Motor neuron (in vitro differentiated cells): Measurements from ENCODE around the gene HSBP1L1. TPM values are rescaled to one million over a fixed set of nuclear protein-coding genes. Genes with fewer than 3 reads are reported as not detected.
"Not testable (repeated sequence)": the region's sequence is repeated elsewhere in the genome, so short reads cannot be mapped to it uniquely, and the experiment has no call there.

ENCODE experiments used
- ATAC-seq, 8 experiments: fragments of 200-7000 bp; cut with Tn5 transposase; replicated peaks in 6 of 8; 2 replicates each; pipeline ENCODE4 v1.8.0; 2021; ENCODE audit warnings: mild to moderate bottlenecking in 8 of 8, moderate library complexity in 8 of 8
- H3K27ac ChIP-seq, 2 donors: fragments of 250-450 bp; sonication (Bioruptor Pico); 2 replicates each; pipeline ENCODE4 v1.9.0; 2021; ENCODE audit warnings: antibody characterized with exemption in 2 of 2, mild to moderate bottlenecking in 2 of 2, moderate library complexity in 1 of 2
- H3K4me1 ChIP-seq, 2 donors: fragments of 250-450 bp; sonication (Bioruptor Pico); replicated peaks in 1 of 2; 2 replicates each; pipeline ENCODE4 v1.6.1; 2021; ENCODE audit warnings: antibody characterized with exemption in 2 of 2, mild to moderate bottlenecking in 2 of 2, moderate library complexity in 1 of 2
- H3K4me3 ChIP-seq, 5 donors: fragments of 250-450 bp; sonication (Bioruptor Pico); 2 replicates each; pipeline ENCODE4 v1.9.0; 2021; ENCODE audit warnings: antibody characterized with exemption in 5 of 5, mild to moderate bottlenecking in 5 of 5, moderate library complexity in 4 of 5
- WGBS, 10 experiments: fragments of 450-650 bp; shearing (Covaris generic); methylation state at CpG; one replicate each; pipeline ENCODE4 v1.0.0; 2022; 5-methylcytosine and 5-hydroxymethylcytosine counted together
- in situ Hi-C, 9 experiments: fragments of 400-800 bp; cut with MboI; loops; one replicate each; pipeline ENCODE4 v1.15.0; 2021; ENCODE audit warnings: low sequenced_read_pairs in 9 of 9, low pct_unique_long_range_greater_than_20kb in 2 of 9; ENCODE audit not compliant: unreplicated experiment in 9 of 9
- total RNA-seq, 8 experiments: library from RNA; unstranded; fragments of 300-600 nt; gene quantifications; 2 replicates each; pipeline versions ENCODE4 v1.2.3 to v1.2.4, GENCODE V29; 2022

HSBP1L1 gene
- total RNA-seq, 8 experiments from 2014 or later = 4.3 to 29.7 (median 8.1) TPM

- ATAC-seq = no peak
- WGBS, 10 experiments = 85 to 100% (median 100%) methylated on average over 2 to 5 of the region's 5 CpGs; no CpG with 5 or more reads in 3 of the 10 experiments
- in situ Hi-C loops = no loop called here
Observed at GRCh38 chr18:79979843-79980242, 15.4 kb downstream of the HSBP1L1 start.

GRCh38 chr18:79980585-79980984 lies 16.1 kb downstream of the HSBP1L1 start:
- H3K4me3 ChIP-seq = no peak overlapping the region
- WGBS, 10 experiments = 79 to 100% (median 86%) methylated on average over 2 of the region's 13 CpGs; no CpG with 5 or more reads in 5 of the 10 experiments
- peak in 1 of 8 experiments; percentile 41 for ATAC-seq
- no peak overlapping the region for H3K27ac ChIP-seq
- H3K4me1 ChIP-seq = peaks cover 0 to 9% of the 10 kb centered on the region in 2 donors
- in situ Hi-C loops = no loop called here

More at GRCh38 chr18:79979843-79980242, 15.4 kb downstream of the HSBP1L1 start:
- H3K4me3 ChIP-seq = no peak overlapping the region
- H3K4me1 ChIP-seq = peaks cover 0 to 9% of the 10 kb centered on the region in 2 donors
- no peak overlapping the region for H3K27ac ChIP-seq

- in situ Hi-C loops = no loop called here
- ATAC-seq = peak in 7 of 8 experiments; percentile 9 to 80 (median 69)
- H3K4me3 ChIP-seq = no peak overlapping the region
- peaks cover 10 to 17% of the 10 kb centered on the region in 2 donors for H3K4me1 ChIP-seq
- 79 to 92% (median 86%) methylated on average over 1 to 6 of the region's 6 CpGs; no CpG with 5 or more reads in 4 of the 10 experiments for WGBS, 10 experiments
- H3K27ac ChIP-seq = no peak overlapping the region
Observed at GRCh38 chr18:79982736-79983135, 18.3 kb downstream of the HSBP1L1 start.

- WGBS, 10 experiments = 70 to 100% (median 96%) methylated on average over 1 to 4 of the region's 4 CpGs; no CpG with 5 or more reads in 1 of the 10 experiments
- in situ Hi-C loops = no loop called here
- ATAC-seq = no peak
- Histone ChIP-seq H3K4me3 (no peak overlapping the region), H3K4me1 (peaks cover 10 to 17% of the 10 kb centered on the region in 2 donors), H3K27ac (no peak overlapping the region)
Observed at GRCh38 chr18:79983253-79983652, 18.8 kb downstream of the HSBP1L1 start.

GRCh38 chr18:79983793-79984192 lies 19.4 kb downstream of the HSBP1L1 start:
- Histone ChIP-seq H3K27ac (no peak overlapping the region), H3K4me1 (peaks cover 10 to 17% of the 10 kb centered on the region in 2 donors), H3K4me3 (no peak overlapping the region)
- in situ Hi-C loops = no loop called here
- ATAC-seq = no peak
- WGBS, 10 experiments = 94 to 100% (median 100%) methylated on average over 1 to 7 of the region's 7 CpGs; no CpG with 5 or more reads in 2 of the 10 experiments

- Histone ChIP-seq H3K27ac (no peak overlapping the region), H3K4me1 (peaks cover 15 to 24% of the 10 kb centered on the region in 2 donors), H3K4me3 (no peak overlapping the region)
- no peak for ATAC-seq
- WGBS, 10 experiments = 85 to 95% (median 93%) methylated on average over 3 to 12 of the region's 12 CpGs; no CpG with 5 or more reads in 1 of the 10 experiments
- in situ Hi-C loops = no loop called here
Observed at GRCh38 chr18:79985172-79985571, 20.7 kb downstream of the HSBP1L1 start.

- Histone ChIP-seq H3K4me1 (peaks cover 15 to 20% of the 10 kb centered on the region in 2 donors), H3K4me3 (peak overlapping the region; percentile 66 to 98 (median 83)), H3K27ac (no peak overlapping the region)
- in situ Hi-C loops = no loop called here
- no peak for ATAC-seq
- WGBS, 10 experiments = 0 to 80% (median 20%) methylated on average over 1 to 5 of the region's 7 CpGs; no CpG with 5 or more reads in 3 of the 10 experiments
Observed at GRCh38 chr18:79986726-79987125, 22.3 kb downstream of the HSBP1L1 start.

- peaks cover 15 to 20% of the 10 kb centered on the region in 2 donors for H3K4me1 ChIP-seq
- H3K4me3 ChIP-seq = peak overlapping the region; percentile 66 to 98 (median 83)
- in situ Hi-C loops = no loop called here
- ATAC-seq = no peak
- WGBS, 10 experiments = 0 to 7% (median 0%) methylated on average over 1 to 6 of the region's 6 CpGs; no CpG with 5 or more reads in 1 of the 10 experiments
- peak overlapping the region; percentile 98 for H3K27ac ChIP-seq
Observed at GRCh38 chr18:79987566-79987965, 23.1 kb downstream of the HSBP1L1 start.

GRCh38 chr18:79988071-79988450 lies 23.6 kb downstream of the HSBP1L1 start:
- WGBS, 10 experiments = 0% methylated on average over 4 to 15 of the region's 48 CpGs; no CpG with 5 or more reads in 8 of the 10 experiments
- H3K4me1 ChIP-seq = peaks cover 15 to 18% of the 10 kb centered on the region in 2 donors
- in situ Hi-C loops = no loop called here
- H3K4me3 ChIP-seq = peak overlapping the region; percentile 66 to 98 (median 83)
- peak overlapping the region; percentile 98 for H3K27ac ChIP-seq
- ATAC-seq = peak; percentile 54 to 77 (median 75)

- in situ Hi-C loops = no loop called here
- peaks cover 14 to 15% of the 10 kb centered on the region in 2 donors for H3K4me1 ChIP-seq
- H3K4me3 ChIP-seq = peak within 1 kb of the TSS; percentile 66 to 98 (median 83)
- 0 to 10% (median 0%) methylated on average over 1 to 5 of the region's 71 CpGs; no CpG with 5 or more reads in 4 of the 10 experiments for WGBS, 10 experiments
- peak; percentile 93 to 98 (median 96) for ATAC-seq
- H3K27ac ChIP-seq = peak within 1 kb of the TSS; percentile 98
Observed at GRCh38 chr18:79988451-79989194, 24.2 kb downstream of the HSBP1L1 start, which contains the start of gene TXNL4A. TXNL4A (minus strand) TSS chr18:79988563; CDS start chr18:79988392, 171 bp downstream.

- H3K27ac ChIP-seq = peak overlapping the region; percentile 98
- in situ Hi-C loops = no loop called here
- H3K4me1 ChIP-seq = peaks cover 14 to 15% of the 10 kb centered on the region in 2 donors
- peak overlapping the region; percentile 66 to 98 (median 83) for H3K4me3 ChIP-seq
- ATAC-seq = no peak
- 20 to 80% (median 67%) methylated on average over 1 to 10 of the region's 14 CpGs; no CpG with 5 or more reads in 2 of the 10 experiments for WGBS, 10 experiments
Observed at GRCh38 chr18:79989195-79989497, 24.7 kb downstream of the HSBP1L1 start.

GRCh38 chr18:79991494-79991893 lies 27.1 kb downstream of the HSBP1L1 start:
- Histone ChIP-seq H3K4me1 (peaks cover 7 to 11% of the 10 kb centered on the region in 2 donors), H3K4me3 (no peak overlapping the region), H3K27ac (no peak overlapping the region)
- WGBS, 10 experiments = 20 to 100% (median 71%) methylated on average over 1 to 2 of the region's 2 CpGs; no CpG with 5 or more reads in 3 of the 10 experiments
- in situ Hi-C loops = no loop called here
- no peak for ATAC-seq

- ATAC-seq, H3K27ac ChIP-seq, H3K4me1 ChIP-seq, H3K4me3 ChIP-seq, in situ Hi-C loops: not testable (repeated sequence)
- WGBS, 10 experiments = 71 to 100% (median 88%) methylated on average over 1 to 2 of the region's 2 CpGs; no CpG with 5 or more reads in 5 of the 10 experiments
Observed at GRCh38 chr18:79999701-80000100, 35.3 kb downstream of the HSBP1L1 start.
